Karpas-422 (cell line): ENCODE results near the gene TEX11. TPM values are rescaled to one million over a fixed set of nuclear protein-coding genes. Genes with fewer than 3 reads are reported as not detected.

Experiments used
- DNase-seq: peaks from one replicate; pipeline ENCODE4 v3.0.0-alpha.2; 2015
- H2AFZ ChIP-seq: fragments of 200-600 bp; sonication (generic); 2 replicates; pipeline ENCODE4 v1.6.1; 2014; ENCODE audit warnings: antibody characterized with exemption, low read length, mixed read lengths
- H3K27ac ChIP-seq: fragments of 200-600 bp; sonication (generic); 2 replicates; pipeline ENCODE4 v1.5.1; 2014; ENCODE audit warnings: mild to moderate bottlenecking, low read length, moderate library complexity
- H3K27me3 ChIP-seq: fragments of 200-600 bp; sonication (generic); 2 replicates; pipeline ENCODE4 v1.6.1; 2014; ENCODE audit warnings: low read length, mixed read lengths
- H3K36me3 ChIP-seq: fragments of 200-600 bp; sonication (generic); 2 replicates; pipeline ENCODE4 v1.6.1; 2014; ENCODE audit warnings: low read length, mixed read lengths; ENCODE audit not compliant: insufficient read depth
- H3K4me1 ChIP-seq: fragments of 200-600 bp; sonication (generic); 2 replicates; pipeline ENCODE4 v1.6.1; 2014; ENCODE audit warnings: mild to moderate bottlenecking, low read length, mixed read lengths
- H3K4me2 ChIP-seq: fragments of 200-600 bp; sonication (generic); 2 replicates; pipeline ENCODE4 v1.6.1; 2014; ENCODE audit warnings: low read length, low read depth, mild to moderate bottlenecking; ENCODE audit not compliant: poor library complexity, severe bottlenecking
- H3K4me3 ChIP-seq: fragments of 200-600 bp; sonication (generic); 2 replicates; pipeline ENCODE4 v1.5.1; 2014; ENCODE audit warnings: mild to moderate bottlenecking, antibody characterized with exemption, low read length, mixed read lengths
- H3K79me2 ChIP-seq: fragments of 200-600 bp; sonication (generic); 2 replicates; pipeline ENCODE4 v1.6.1; 2014; ENCODE audit warnings: mild to moderate bottlenecking, low read length, mixed read lengths
- H3K9ac ChIP-seq: fragments of 200-600 bp; sonication (generic); 2 replicates; pipeline ENCODE4 v1.6.0; 2014; ENCODE audit warnings: low read length
- H3K9me2 ChIP-seq: fragments of 200-600 bp; sonication (generic), shearing (Covaris generic); replicated peaks from 2 replicates; pipeline ENCODE4 v1.6.0; 2014; ENCODE audit warnings: mild to moderate bottlenecking, low read length, moderate library complexity; ENCODE audit not compliant: insufficient read depth
- H3K9me3 ChIP-seq: fragments of 300-700, 200-600 bp; sonication (generic); 2 replicates; pipeline ENCODE4 v1.6.1; 2014; ENCODE audit warnings: low read length, mixed read lengths
- H4K20me1 ChIP-seq: fragments of 200-600 bp; sonication (generic); 2 replicates; pipeline ENCODE4 v1.6.1; 2014; ENCODE audit warnings: mild to moderate bottlenecking, antibody characterized with exemption, low read length, low read depth; ENCODE audit not compliant: insufficient read depth
- total RNA-seq: library from RNA; depleted of rRNA; stranded (reverse); fragments of >200 nt; shearing (Covaris generic); gene quantifications from 2 replicates; pipeline ENCODE4 v1.2.3, GENCODE V29; 2014; ENCODE audit warnings: low replicate concordance

TEX11 gene
- total RNA-seq, 1 experiment from 2014 or later, result not detected

DNA sequence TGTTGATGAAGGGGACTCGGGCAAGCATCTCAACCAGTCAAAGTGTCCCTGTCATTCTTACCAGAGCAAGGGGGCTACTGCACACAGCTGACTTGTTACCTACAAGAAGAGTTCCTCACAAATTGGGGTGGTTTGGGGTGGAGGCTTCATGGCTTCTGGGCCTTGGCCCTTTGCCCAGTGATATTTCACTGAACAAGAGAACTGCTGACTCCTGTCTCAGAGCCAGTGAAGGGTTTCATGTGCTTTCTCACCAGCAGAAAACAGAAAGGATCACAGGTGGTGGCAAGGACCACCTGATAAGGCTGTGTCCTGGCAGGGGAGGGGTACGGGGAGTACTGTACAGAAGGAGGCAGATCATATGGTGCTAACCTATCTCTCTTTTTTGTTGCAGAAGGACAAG is 410.4 kb downstream of the TEX11 start:
- H3K36me3 ChIP-seq, result no peaks in the 10 kb centered on the region
- DNase-seq, result no peak
- H3K79me2 ChIP-seq, result no peaks in the 10 kb centered on the region
- H3K9me2 ChIP-seq, result no peaks in the 10 kb centered on the region
- H3K27me3 ChIP-seq, result no peaks in the 10 kb centered on the region
- no peak overlapping the region for H3K4me3 ChIP-seq
- H3K27ac ChIP-seq, result no peak overlapping the region
- H3K9me3 ChIP-seq, result no peaks in the 10 kb centered on the region
- no peaks in the 10 kb centered on the region for H4K20me1 ChIP-seq
- no peak overlapping the region for H2AFZ ChIP-seq
- no peaks in the 10 kb centered on the region for H3K4me1 ChIP-seq
- no peak overlapping the region for H3K4me2 ChIP-seq
- no peak overlapping the region for H3K9ac ChIP-seq

GRCh38 chrX:70497026-70497425 is 411.5 kb downstream of the TEX11 start:
- Histone ChIP-seq H3K4me2 (no peak overlapping the region), H3K4me1 (no peaks in the 10 kb centered on the region), H3K27me3 (no peaks in the 10 kb centered on the region), H4K20me1 (no peaks in the 10 kb centered on the region), H3K9me3 (no peaks in the 10 kb centered on the region), H2AFZ (no peak overlapping the region), H3K4me3 (no peak overlapping the region), H3K36me3 (no peaks in the 10 kb centered on the region), H3K9ac (no peak overlapping the region), H3K9me2 (no peaks in the 10 kb centered on the region), H3K27ac (no peak overlapping the region), H3K79me2 (no peaks in the 10 kb centered on the region)
- no peak for DNase-seq

DNA sequence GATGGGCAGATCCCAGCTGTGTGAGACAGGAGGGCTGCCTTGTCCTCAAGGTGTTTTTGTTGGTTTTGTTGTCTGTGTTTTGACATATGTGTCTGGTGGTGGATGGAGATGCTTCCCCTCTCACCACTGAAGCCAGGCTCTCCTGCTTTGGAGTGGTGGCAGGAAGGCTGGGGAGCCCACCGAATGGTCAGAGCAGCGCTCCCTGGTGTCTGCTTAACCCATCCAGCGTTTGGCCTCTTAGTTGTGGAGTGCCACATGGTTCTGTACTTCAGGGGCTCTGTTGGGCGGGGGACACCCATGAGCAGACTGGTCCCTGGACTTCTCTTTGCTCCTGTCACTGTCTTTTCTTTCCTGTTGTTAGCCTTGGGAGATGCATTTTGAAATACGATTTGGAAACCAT is 412.0 kb downstream of the TEX11 start:
- no peak overlapping the region for H3K27ac ChIP-seq
- no peak overlapping the region for H2AFZ ChIP-seq
- no peaks in the 10 kb centered on the region for H3K9me3 ChIP-seq
- H3K36me3 ChIP-seq, result no peaks in the 10 kb centered on the region
- no peak for DNase-seq
- H3K27me3 ChIP-seq, result no peaks in the 10 kb centered on the region
- H3K9ac ChIP-seq, result no peak overlapping the region
- no peaks in the 10 kb centered on the region for H3K4me1 ChIP-seq
- no peaks in the 10 kb centered on the region for H3K9me2 ChIP-seq
- no peak overlapping the region for H3K4me2 ChIP-seq
- no peak overlapping the region for H3K4me3 ChIP-seq
- H4K20me1 ChIP-seq, result no peaks in the 10 kb centered on the region
- no peaks in the 10 kb centered on the region for H3K79me2 ChIP-seq

DNA sequence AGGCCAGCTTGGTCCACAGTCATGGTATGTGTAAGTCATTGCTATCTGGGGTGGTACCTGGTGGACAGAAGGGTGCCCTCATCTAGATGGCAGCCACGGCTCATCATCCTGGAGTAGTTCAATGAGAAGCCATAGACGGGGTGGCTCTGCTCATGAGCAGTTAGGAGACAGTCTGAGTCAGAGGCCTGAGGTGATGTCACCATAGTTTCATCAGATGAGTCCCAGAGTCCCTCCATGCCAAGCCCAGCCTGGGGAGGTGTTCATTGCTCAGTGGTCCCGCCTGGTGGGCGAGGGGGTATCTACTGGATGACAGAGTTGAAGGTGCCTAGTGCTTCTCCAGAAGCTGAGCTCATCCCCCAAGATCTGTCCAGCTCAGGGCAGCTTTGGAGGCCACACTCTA is 414.1 kb downstream of the TEX11 start:
- Histone ChIP-seq H3K4me1 (no peaks in the 10 kb centered on the region), H3K4me2 (no peak overlapping the region), H3K4me3 (no peak overlapping the region), H3K9ac (no peak overlapping the region), H3K27me3 (no peaks in the 10 kb centered on the region), H3K36me3 (no peaks in the 10 kb centered on the region), H3K27ac (no peak overlapping the region), H4K20me1 (no peaks in the 10 kb centered on the region), H3K9me2 (no peaks in the 10 kb centered on the region), H3K79me2 (no peaks in the 10 kb centered on the region), H2AFZ (no peak overlapping the region), H3K9me3 (no peaks in the 10 kb centered on the region)
- no peak for DNase-seq

DNA sequence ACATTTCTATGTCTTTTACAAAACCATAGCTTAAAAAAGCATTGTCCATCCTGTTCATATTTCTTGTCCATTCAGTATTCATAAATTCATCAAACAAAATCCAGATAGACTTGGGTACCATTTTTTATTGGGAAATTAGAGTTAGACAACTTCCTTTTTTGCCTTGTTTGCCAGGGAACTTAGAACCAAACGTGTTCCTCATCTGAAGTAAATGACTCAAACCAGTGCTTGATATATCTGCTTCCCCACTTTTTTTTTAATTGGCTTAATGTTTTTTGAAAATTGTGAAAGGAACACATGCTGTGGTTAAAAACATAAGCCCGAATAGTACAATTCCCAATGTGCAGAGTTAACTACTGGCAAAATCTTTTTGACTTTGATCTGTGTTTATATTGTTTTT is 419.7 kb downstream of the TEX11 start:
- Histone ChIP-seq H2AFZ (no peak overlapping the region), H3K27ac (no peak overlapping the region)

DNA sequence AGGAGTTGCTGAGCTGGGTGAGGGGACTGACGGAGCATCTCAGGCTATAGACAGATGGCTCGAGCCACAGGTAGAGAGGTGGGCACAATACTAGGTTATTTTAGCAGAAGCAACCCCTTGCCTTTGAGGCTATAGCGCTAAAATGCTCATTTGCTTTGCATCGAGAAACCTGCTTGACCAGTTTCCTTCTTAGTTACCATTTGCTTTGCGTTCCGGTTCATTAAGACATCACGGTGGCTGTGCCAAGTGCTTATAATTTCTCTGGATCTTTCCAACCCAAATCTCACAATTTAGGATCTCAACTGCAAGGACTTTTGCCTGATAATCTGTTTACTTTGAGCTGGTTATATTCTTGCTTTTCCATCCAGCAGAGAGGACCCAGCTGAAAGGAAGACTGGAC is 423.0 kb downstream of the TEX11 start:
- Histone ChIP-seq H4K20me1 (no peaks in the 10 kb centered on the region), H3K9ac (no peak overlapping the region), H3K4me1 (no peaks in the 10 kb centered on the region), H3K9me3 (no peaks in the 10 kb centered on the region), H3K27me3 (no peaks in the 10 kb centered on the region), H2AFZ (no peak overlapping the region), H3K79me2 (no peaks in the 10 kb centered on the region), H3K9me2 (no peaks in the 10 kb centered on the region), H3K36me3 (no peaks in the 10 kb centered on the region), H3K27ac (no peak overlapping the region), H3K4me3 (no peak overlapping the region), H3K4me2 (no peak overlapping the region)
- DNase-seq, result no peak

More for the DNA sequence above, 419.7 kb downstream of the TEX11 start:
- H4K20me1 ChIP-seq, result no peaks in the 10 kb centered on the region
- no peaks in the 10 kb centered on the region for H3K36me3 ChIP-seq
- H3K4me1 ChIP-seq, result no peaks in the 10 kb centered on the region
- no peak for DNase-seq
- no peaks in the 10 kb centered on the region for H3K79me2 ChIP-seq
- H3K4me3 ChIP-seq, result no peak overlapping the region
- no peak overlapping the region for H3K4me2 ChIP-seq
- no peaks in the 10 kb centered on the region for H3K27me3 ChIP-seq
- no peaks in the 10 kb centered on the region for H3K9me2 ChIP-seq
- no peaks in the 10 kb centered on the region for H3K9me3 ChIP-seq
- H3K9ac ChIP-seq, result no peak overlapping the region

- Histone ChIP-seq H3K4me2 (no peak overlapping the region), H3K9me3 (no peaks in the 10 kb centered on the region)
- no peak for DNase-seq
Measured at GRCh38 chrX:70482300-70482699, 426.2 kb downstream of the TEX11 start.

DNA sequence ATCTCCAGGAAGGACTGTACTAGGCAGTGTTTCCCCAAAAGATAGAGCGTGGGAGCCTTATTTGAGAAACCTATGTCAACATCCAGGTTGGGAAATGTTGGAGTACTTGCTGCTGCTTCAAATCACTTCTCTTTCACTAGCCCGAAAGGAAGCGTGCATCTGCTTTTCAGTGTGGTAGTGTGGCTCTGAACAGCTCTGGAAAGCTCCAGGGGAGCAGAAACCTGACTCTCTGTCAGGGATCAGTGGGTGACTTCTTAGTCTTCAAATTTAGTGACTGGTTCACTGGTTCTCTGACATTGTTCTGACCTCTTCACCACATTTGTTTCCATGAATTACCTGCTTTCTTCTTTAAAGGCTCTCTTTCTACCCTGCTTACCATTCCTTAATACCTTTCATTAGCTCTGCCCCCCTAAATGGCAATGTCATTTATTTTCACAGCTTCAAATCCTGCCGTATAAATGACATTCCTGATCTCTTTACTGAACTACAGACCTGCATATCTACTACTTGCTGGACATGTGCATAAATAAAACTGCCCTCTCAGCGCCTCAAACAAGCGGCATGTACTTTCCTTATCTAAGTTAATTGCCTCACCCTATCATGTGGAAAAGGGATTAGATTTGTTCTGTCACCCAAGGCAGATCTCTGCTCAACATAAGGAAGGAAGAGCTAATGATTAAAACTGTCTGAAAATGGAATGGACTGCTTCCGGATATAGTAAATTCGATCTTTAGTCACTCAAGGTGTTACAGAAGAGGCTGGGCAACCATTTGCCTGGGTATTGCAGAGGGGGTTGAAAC is 426.8 kb downstream of the TEX11 start:
- Histone ChIP-seq H3K9ac (no peak overlapping the region), H3K9me2 (no peaks in the 10 kb centered on the region), H3K36me3 (no peaks in the 10 kb centered on the region), H3K27ac (no peak overlapping the region), H3K9me3 (no peaks in the 10 kb centered on the region), H3K27me3 (no peaks in the 10 kb centered on the region), H3K79me2 (no peaks in the 10 kb centered on the region), H3K4me2 (no peak overlapping the region), H3K4me3 (no peak overlapping the region), H4K20me1 (no peaks in the 10 kb centered on the region), H2AFZ (no peak overlapping the region), H3K4me1 (no peaks in the 10 kb centered on the region)
- DNase-seq, result no peak

More at GRCh38 chrX:70482300-70482699, 426.2 kb downstream of the TEX11 start:
- Histone ChIP-seq H3K9ac (no peak overlapping the region), H2AFZ (no peak overlapping the region), H3K27me3 (no peaks in the 10 kb centered on the region), H4K20me1 (no peaks in the 10 kb centered on the region), H3K79me2 (no peaks in the 10 kb centered on the region), H3K36me3 (no peaks in the 10 kb centered on the region), H3K9me2 (no peaks in the 10 kb centered on the region), H3K4me3 (no peak overlapping the region), H3K4me1 (no peaks in the 10 kb centered on the region), H3K27ac (no peak overlapping the region)
